ENCODE results near the gene RANBP17. TPM values are rescaled to one million over a fixed set of nuclear protein-coding genes. Genes with fewer than 3 reads are reported as not detected.

Gene RANBP17
- total and polyA plus RNA-seq, 2 donors from 2014 or later, result 2.0 to 15.4 TPM

DNA sequence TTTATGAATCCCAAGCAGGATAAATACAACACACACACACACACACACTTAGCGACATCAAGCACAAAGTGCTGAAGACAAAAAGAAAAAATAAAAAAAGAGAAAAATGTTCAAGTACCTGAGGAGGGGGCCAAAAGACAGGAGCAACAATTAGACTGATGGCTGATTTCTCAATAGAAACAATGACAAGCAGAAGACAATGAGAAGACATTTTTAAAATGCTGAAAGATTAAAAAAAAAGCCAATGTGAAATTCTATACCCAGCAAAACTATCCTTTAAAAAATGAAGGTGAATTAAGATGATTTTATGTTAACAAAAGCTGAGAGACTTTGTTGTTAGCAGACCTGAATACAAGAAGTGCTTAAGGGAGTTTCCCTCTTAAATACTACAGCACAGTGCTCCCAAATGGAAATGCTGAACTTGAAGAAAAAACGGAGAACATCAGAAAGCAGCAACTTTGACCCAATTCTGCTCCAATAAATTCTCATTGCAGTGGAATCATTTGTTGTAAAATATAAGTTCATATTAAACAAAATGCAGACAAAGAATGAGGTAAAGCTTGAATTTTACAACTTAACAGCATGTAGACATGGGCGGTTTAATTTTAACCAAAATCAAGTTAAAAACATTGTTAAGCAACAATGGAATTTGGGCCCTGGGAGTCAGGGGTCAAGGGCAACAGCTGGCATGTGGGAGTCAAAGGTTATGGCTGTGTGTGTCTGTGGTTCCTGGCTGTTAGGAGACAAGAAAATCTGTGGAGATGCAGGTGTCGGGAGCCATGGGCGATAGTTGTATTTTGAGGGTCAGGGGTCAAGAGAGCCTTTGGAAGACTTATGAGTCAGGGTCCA, 776 bp upstream of the RANBP17 start:
- no peak for FAIRE-seq
- peak in 2 of 5 donors; percentile 1 to 11 for DNase-seq
- no peak overlapping the region for H3K27ac ChIP-seq (ENCODE audit: low read depth in 2 of 2, low read length in 2 of 2)
- H3K27me3 ChIP-seq (ENCODE audit: control insufficient read depth, insufficient read depth, low read length), result no peaks in the 10 kb centered on the region
- H3K36me3 ChIP-seq (ENCODE audit: control insufficient read depth in 2 of 3, insufficient read depth in 3 of 3, low read length in 3 of 3), result no peaks in the 10 kb centered on the region
- TF ChIP-seq, protein P1, sequence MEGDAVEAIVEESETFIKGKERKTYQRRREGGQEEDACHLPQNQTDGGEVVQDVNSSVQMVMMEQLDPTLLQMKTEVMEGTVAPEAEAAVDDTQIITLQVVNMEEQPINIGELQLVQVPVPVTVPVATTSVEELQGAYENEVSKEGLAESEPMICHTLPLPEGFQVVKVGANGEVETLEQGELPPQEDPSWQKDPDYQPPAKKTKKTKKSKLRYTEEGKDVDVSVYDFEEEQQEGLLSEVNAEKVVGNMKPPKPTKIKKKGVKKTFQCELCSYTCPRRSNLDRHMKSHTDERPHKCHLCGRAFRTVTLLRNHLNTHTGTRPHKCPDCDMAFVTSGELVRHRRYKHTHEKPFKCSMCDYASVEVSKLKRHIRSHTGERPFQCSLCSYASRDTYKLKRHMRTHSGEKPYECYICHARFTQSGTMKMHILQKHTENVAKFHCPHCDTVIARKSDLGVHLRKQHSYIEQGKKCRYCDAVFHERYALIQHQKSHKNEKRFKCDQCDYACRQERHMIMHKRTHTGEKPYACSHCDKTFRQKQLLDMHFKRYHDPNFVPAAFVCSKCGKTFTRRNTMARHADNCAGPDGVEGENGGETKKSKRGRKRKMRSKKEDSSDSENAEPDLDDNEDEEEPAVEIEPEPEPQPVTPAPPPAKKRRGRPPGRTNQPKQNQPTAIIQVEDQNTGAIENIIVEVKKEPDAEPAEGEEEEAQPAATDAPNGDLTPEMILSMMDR (IDR thresholded peaks at IDR 0.05; ENCODE audit: borderline replicate concordance, extremely low read depth, insufficient read depth), result no peak
- peaks cover 0 to 11% (median 3%) of the 10 kb centered on the region in 3 donors for H3K9me3 ChIP-seq (ENCODE audit: control insufficient read depth in 2 of 3, insufficient read depth in 1 of 3, low read length in 3 of 3)
- H3K4me1 ChIP-seq (ENCODE audit: control insufficient read depth in 2 of 3, insufficient read depth in 2 of 3, low read depth in 1 of 3, low read length in 3 of 3), result no peaks in the 10 kb centered on the region
- intact Hi-C loops (cut with DNase I), result no loop called here
- no peak overlapping the region for H3K4me3 ChIP-seq (ENCODE audit: low read length in 3 of 3)
- H3K9ac ChIP-seq (ENCODE audit: low read length in 3 of 3), result no peak overlapping the region

- DNase-seq (peak in 2 of 5 donors; percentile 58 to 85), FAIRE-seq (no peak)
- H3K9ac ChIP-seq (ENCODE audit: low read length in 3 of 3), result no peak overlapping the region
- H3K4me1 ChIP-seq (ENCODE audit: control insufficient read depth in 2 of 3, insufficient read depth in 2 of 3, low read depth in 1 of 3, low read length in 3 of 3), result no peaks in the 10 kb centered on the region
- intact Hi-C loops (cut with DNase I), result no loop called here
- peaks cover 0 to 11% (median 3%) of the 10 kb centered on the region in 3 donors for H3K9me3 ChIP-seq (ENCODE audit: control insufficient read depth in 2 of 3, insufficient read depth in 1 of 3, low read length in 3 of 3)
- H3K4me3 ChIP-seq (ENCODE audit: low read length in 3 of 3), result no peak overlapping the region
- no peaks in the 10 kb centered on the region for H3K36me3 ChIP-seq (ENCODE audit: control insufficient read depth in 2 of 3, insufficient read depth in 3 of 3, low read length in 3 of 3)
- TF ChIP-seq, protein P1 (IDR thresholded peaks at IDR 0.05; ENCODE audit: borderline replicate concordance, extremely low read depth, insufficient read depth), result no peak
- no peak overlapping the region for H3K27ac ChIP-seq (ENCODE audit: low read depth in 2 of 2, low read length in 2 of 2)
- H3K27me3 ChIP-seq (ENCODE audit: control insufficient read depth, insufficient read depth, low read length), result no peaks in the 10 kb centered on the region
These were observed 226 bp upstream of the RANBP17 start for GRCh38 chr5:170861667-170861916.

DNA sequence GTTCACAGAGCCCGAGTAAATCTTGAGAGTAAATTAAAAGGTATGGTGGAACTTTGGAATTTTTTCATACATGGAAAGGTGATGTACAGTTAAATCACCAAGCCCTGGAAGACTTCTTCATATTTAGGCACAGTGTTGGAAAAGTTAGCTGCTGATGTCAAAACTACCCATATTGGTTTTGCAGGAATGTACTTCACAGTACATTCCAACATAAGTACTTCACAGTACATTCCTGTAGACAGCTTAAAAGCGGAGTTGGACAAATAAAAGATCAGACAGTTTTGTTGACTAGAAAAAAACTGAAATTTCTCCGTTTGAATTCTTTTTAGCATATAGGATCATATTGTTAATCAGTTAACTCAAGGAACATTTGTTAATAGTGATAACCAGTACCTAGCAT, 1.8 kb downstream of the RANBP17 start:
- TF ChIP-seq, protein P1 (IDR thresholded peaks at IDR 0.05; ENCODE audit: borderline replicate concordance, extremely low read depth, insufficient read depth), result no peak

More for the DNA sequence above, 1.8 kb downstream of the RANBP17 start:
- Histone ChIP-seq H3K9me3 (ENCODE audit: control insufficient read depth in 2 of 3, insufficient read depth in 1 of 3, low read length in 3 of 3) (peaks cover 0 to 11% (median 3%) of the 10 kb centered on the region in 3 donors), H3K4me1 (ENCODE audit: control insufficient read depth in 2 of 3, insufficient read depth in 2 of 3, low read depth in 1 of 3, low read length in 3 of 3) (no peaks in the 10 kb centered on the region), H3K9ac (ENCODE audit: low read length in 3 of 3) (no peak overlapping the region), H3K36me3 (ENCODE audit: control insufficient read depth in 2 of 3, insufficient read depth in 3 of 3, low read length in 3 of 3) (no peaks in the 10 kb centered on the region), H3K27ac (ENCODE audit: low read depth in 2 of 2, low read length in 2 of 2) (no peak overlapping the region), H3K4me3 (ENCODE audit: low read length in 3 of 3) (no peak overlapping the region), H3K27me3 (ENCODE audit: control insufficient read depth, insufficient read depth, low read length) (no peaks in the 10 kb centered on the region)
- intact Hi-C loops (cut with DNase I), result no loop called here
- no peak for FAIRE-seq
- DNase-seq, result no peak
